ENCODE results near the gene RPSA.
"Not testable (repeated sequence)": the region's sequence is repeated elsewhere in the genome, so short reads cannot be mapped to it uniquely, and the experiment has no call there.

The RPSA gene

GRCh38 chr3:39412668-39413260 is 6.2 kb downstream of the RPSA start:
- Histone ChIP-seq H2AFZ (ENCODE audit: low read length) (no peak overlapping the region), H3K14ac (ENCODE audit: low read length) (no peak overlapping the region), H3K27ac (replicated peaks; ENCODE audit: low read length) (no peak overlapping the region), H2BK120ac (ENCODE audit: low read depth, low read length) (no peak overlapping the region), H3K4ac (ENCODE audit: low read length) (no peak overlapping the region), H3K36me3 (replicated peaks in 1 of 2; ENCODE audit: control insufficient read depth in 2 of 2, insufficient read depth in 2 of 2, low read length in 2 of 2) (peaks cover 48 to 69% of the 10 kb centered on the region in 2 donors), H2BK5ac (ENCODE audit: low read length) (no peak overlapping the region), H3K27me3 (ENCODE audit: control insufficient read depth in 3 of 3, insufficient read depth in 3 of 3, low read depth in 1 of 3, low read length in 3 of 3) (no peaks in the 10 kb centered on the region), H3K9me3 (replicated peaks in 1 of 2; ENCODE audit: control insufficient read depth in 2 of 2, insufficient read depth in 1 of 2, low read depth in 1 of 2, low read length in 2 of 2) (no peaks in the 10 kb centered on the region), H3K4me1 (ENCODE audit: control insufficient read depth in 2 of 2, insufficient read depth in 1 of 2, low read depth in 1 of 2, low read length in 2 of 2) (peaks cover 2 to 4% of the 10 kb centered on the region in 2 donors), H3K23ac (ENCODE audit: low read depth, low read length, poor library complexity) (no peak overlapping the region), H3K18ac (ENCODE audit: low read length) (no peak overlapping the region), H4K91ac (ENCODE audit: low read depth, low read length, poor library complexity) (no peak overlapping the region), H4K8ac (ENCODE audit: low read depth, low read length) (no peak overlapping the region), H3K79me1 (ENCODE audit: low read depth, low read length) (no peaks in the 10 kb centered on the region), H3K9ac (ENCODE audit: low read depth, low read length, poor library complexity) (no peak overlapping the region), H3K4me2 (ENCODE audit: insufficient read depth, low read length, poor library complexity, severe bottlenecking) (no peak overlapping the region), H2BK12ac (ENCODE audit: low read length) (no peak overlapping the region), H3K4me3 (ENCODE audit: low read length in 2 of 2) (no peak overlapping the region), H2AK5ac (ENCODE audit: low read depth, low read length) (no peak overlapping the region), H2BK15ac (ENCODE audit: low read length) (no peak overlapping the region)
- DNase-seq (ENCODE audit: low spot score), result no peak
- no CpG with 5 or more reads among the region's 9 CpGs for WGBS, 2 donors (ENCODE audit: extremely low coverage in 2 of 2, insufficient read length in 2 of 2, insufficient replicate concordance in 1 of 2)

- Histone ChIP-seq H3K27ac (replicated peaks; ENCODE audit: low read length) (no peak overlapping the region), H3K4ac (ENCODE audit: low read length) (no peak overlapping the region), H3K18ac (ENCODE audit: low read length) (no peak overlapping the region), H3K14ac (ENCODE audit: low read length) (no peak overlapping the region), H3K9ac (ENCODE audit: low read depth, low read length, poor library complexity) (no peak overlapping the region), H3K4me2 (ENCODE audit: insufficient read depth, low read length, poor library complexity, severe bottlenecking) (no peak overlapping the region), H3K23ac (ENCODE audit: low read depth, low read length, poor library complexity) (no peak overlapping the region), H2AK5ac (ENCODE audit: low read depth, low read length) (no peak overlapping the region), H4K8ac (ENCODE audit: low read depth, low read length) (no peak overlapping the region), H3K4me1 (ENCODE audit: control insufficient read depth in 2 of 2, insufficient read depth in 1 of 2, low read depth in 1 of 2, low read length in 2 of 2) (peaks cover 0 to 2% of the 10 kb centered on the region in 2 donors), H3K27me3 (ENCODE audit: control insufficient read depth in 3 of 3, insufficient read depth in 3 of 3, low read depth in 1 of 3, low read length in 3 of 3) (no peaks in the 10 kb centered on the region), H3K36me3 (replicated peaks in 1 of 2; ENCODE audit: control insufficient read depth in 2 of 2, insufficient read depth in 2 of 2, low read length in 2 of 2) (peaks cover 42 to 58% of the 10 kb centered on the region in 2 donors), H2BK5ac (ENCODE audit: low read length) (no peak overlapping the region), H3K9me3 (replicated peaks in 1 of 2; ENCODE audit: control insufficient read depth in 2 of 2, insufficient read depth in 1 of 2, low read depth in 1 of 2, low read length in 2 of 2) (no peaks in the 10 kb centered on the region), H4K91ac (ENCODE audit: low read depth, low read length, poor library complexity) (no peak overlapping the region), H3K4me3 (ENCODE audit: low read length in 2 of 2) (no peak overlapping the region), H2BK12ac (ENCODE audit: low read length) (no peak overlapping the region), H2BK120ac (ENCODE audit: low read depth, low read length) (no peak overlapping the region), H2BK15ac (ENCODE audit: low read length) (no peak overlapping the region), H3K79me1 (ENCODE audit: low read depth, low read length) (no peaks in the 10 kb centered on the region), H2AFZ (ENCODE audit: low read length) (no peak overlapping the region)
- DNase-seq (ENCODE audit: low spot score), result no peak
- WGBS, 2 donors (ENCODE audit: extremely low coverage in 2 of 2, insufficient read length in 2 of 2, insufficient replicate concordance in 1 of 2), result no CpG with 5 or more reads among the region's 6 CpGs
These were observed 7.3 kb downstream of the RPSA start for GRCh38 chr3:39413691-39414420.

GRCh38 chr3:39414421-39414907 is 7.9 kb downstream of the RPSA start:
- Histone ChIP-seq H3K9ac (ENCODE audit: low read depth, low read length, poor library complexity) (no peak overlapping the region), H2BK120ac (ENCODE audit: low read depth, low read length) (no peak overlapping the region), H3K36me3 (replicated peaks in 1 of 2; ENCODE audit: control insufficient read depth in 2 of 2, insufficient read depth in 2 of 2, low read length in 2 of 2) (peaks cover 42 to 52% of the 10 kb centered on the region in 2 donors), H3K18ac (ENCODE audit: low read length) (no peak overlapping the region), H2AFZ (ENCODE audit: low read length) (no peak overlapping the region), H3K4me3 (ENCODE audit: low read length in 2 of 2) (no peak overlapping the region), H3K27ac (replicated peaks; ENCODE audit: low read length) (no peak overlapping the region), H2BK12ac (ENCODE audit: low read length) (no peak overlapping the region), H3K14ac (ENCODE audit: low read length) (no peak overlapping the region), H3K9me3 (replicated peaks in 1 of 2; ENCODE audit: control insufficient read depth in 2 of 2, insufficient read depth in 1 of 2, low read depth in 1 of 2, low read length in 2 of 2) (no peaks in the 10 kb centered on the region), H3K23ac (ENCODE audit: low read depth, low read length, poor library complexity) (no peak overlapping the region), H4K91ac (ENCODE audit: low read depth, low read length, poor library complexity) (no peak overlapping the region), H3K27me3 (ENCODE audit: control insufficient read depth in 3 of 3, insufficient read depth in 3 of 3, low read depth in 1 of 3, low read length in 3 of 3) (no peaks in the 10 kb centered on the region), H2AK5ac (ENCODE audit: low read depth, low read length) (no peak overlapping the region), H3K79me1 (ENCODE audit: low read depth, low read length) (no peaks in the 10 kb centered on the region), H3K4me1 (ENCODE audit: control insufficient read depth in 2 of 2, insufficient read depth in 1 of 2, low read depth in 1 of 2, low read length in 2 of 2) (peaks cover 0 to 4% of the 10 kb centered on the region in 2 donors), H2BK15ac (ENCODE audit: low read length) (no peak overlapping the region), H3K4me2 (ENCODE audit: insufficient read depth, low read length, poor library complexity, severe bottlenecking) (no peak overlapping the region), H2BK5ac (ENCODE audit: low read length) (no peak overlapping the region), H3K4ac (ENCODE audit: low read length) (no peak overlapping the region), H4K8ac (ENCODE audit: low read depth, low read length) (no peak overlapping the region)
- DNase-seq (ENCODE audit: low spot score), result no peak
- no CpG with 5 or more reads among the region's 2 CpGs for WGBS, 2 donors (ENCODE audit: extremely low coverage in 2 of 2, insufficient read length in 2 of 2, insufficient replicate concordance in 1 of 2)

GRCh38 chr3:39415302-39415701 is 8.8 kb downstream of the RPSA start:
- H4K91ac ChIP-seq (ENCODE audit: low read depth, low read length, poor library complexity); H2BK120ac ChIP-seq (ENCODE audit: low read depth, low read length); H2BK12ac ChIP-seq (ENCODE audit: low read length); H3K18ac ChIP-seq (ENCODE audit: low read length); H3K4ac ChIP-seq (ENCODE audit: low read length); H3K23ac ChIP-seq (ENCODE audit: low read depth, low read length, poor library complexity); H3K9me3 ChIP-seq (replicated peaks in 1 of 2; ENCODE audit: control insufficient read depth in 2 of 2, insufficient read depth in 1 of 2, low read depth in 1 of 2, low read length in 2 of 2); H2BK5ac ChIP-seq (ENCODE audit: low read length); H3K27me3 ChIP-seq (ENCODE audit: control insufficient read depth in 3 of 3, insufficient read depth in 3 of 3, low read depth in 1 of 3, low read length in 3 of 3); H3K4me3 ChIP-seq (ENCODE audit: low read length in 2 of 2); H3K4me2 ChIP-seq (ENCODE audit: insufficient read depth, low read length, poor library complexity, severe bottlenecking); H3K4me1 ChIP-seq (ENCODE audit: control insufficient read depth in 2 of 2, insufficient read depth in 1 of 2, low read depth in 1 of 2, low read length in 2 of 2); H3K14ac ChIP-seq (ENCODE audit: low read length); H2BK15ac ChIP-seq (ENCODE audit: low read length); H2AFZ ChIP-seq (ENCODE audit: low read length); H3K27ac ChIP-seq (replicated peaks; ENCODE audit: low read length); DNase-seq (ENCODE audit: low spot score); H2AK5ac ChIP-seq (ENCODE audit: low read depth, low read length); H3K9ac ChIP-seq (ENCODE audit: low read depth, low read length, poor library complexity); H4K8ac ChIP-seq (ENCODE audit: low read depth, low read length); H3K79me1 ChIP-seq (ENCODE audit: low read depth, low read length): not testable (repeated sequence)
- peaks cover 35 to 43% of the 10 kb centered on the region in 2 donors for H3K36me3 ChIP-seq (replicated peaks in 1 of 2; ENCODE audit: control insufficient read depth in 2 of 2, insufficient read depth in 2 of 2, low read length in 2 of 2)
- no CpG with 5 or more reads among the region's 3 CpGs for WGBS, 2 donors (ENCODE audit: extremely low coverage in 2 of 2, insufficient read length in 2 of 2, insufficient replicate concordance in 1 of 2)

All from neuronal stem cell (in vitro differentiated cells).